NCI-H2196 treated with DMSO at 0.1 percent for 48 hours (cell line): ENCODE results near the gene TBX21.

Experiments used
- DNase-seq: peaks from one replicate; lab custom pipeline; 2025; ENCODE audit not compliant: unreplicated experiment; lab: John Stamatoyannopoulos, UW

The TBX21 gene

GRCh38 chr17:47712330-47713023 is 20.6 kb upstream of the TBX21 start:
- DNase-seq = no peak

- no peak for DNase-seq
These were observed 18.9 kb upstream of the TBX21 start for GRCh38 chr17:47713980-47714700.

- DNase-seq = no peak
These were observed 18.2 kb upstream of the TBX21 start for GRCh38 chr17:47714773-47715396.

- DNase-seq = no peak
These were observed 17.2 kb upstream of the TBX21 start for GRCh38 chr17:47715669-47716325.

GRCh38 chr17:47716375-47716774 is 16.7 kb upstream of the TBX21 start:
- DNase-seq = no peak

GRCh38 chr17:47717261-47717697 is 15.8 kb upstream of the TBX21 start:
- no peak for DNase-seq

- no peak for DNase-seq
These were observed 14.9 kb upstream of the TBX21 start for GRCh38 chr17:47717979-47718621.

GRCh38 chr17:47718634-47719405 is 14.2 kb upstream of the TBX21 start:
- DNase-seq = no peak

GRCh38 chr17:47719411-47720152 is 13.5 kb upstream of the TBX21 start:
- DNase-seq = no peak

GRCh38 chr17:47720196-47720595 is 12.8 kb upstream of the TBX21 start:
- DNase-seq = no peak

- no peak for DNase-seq
These were observed 12.1 kb upstream of the TBX21 start for GRCh38 chr17:47720754-47721533.

- DNase-seq = no peak
These were observed 11.3 kb upstream of the TBX21 start for GRCh38 chr17:47721725-47722124.

- DNase-seq = no peak
These were observed 8.3 kb upstream of the TBX21 start for GRCh38 chr17:47724705-47725104.

- DNase-seq = no peak
These were observed 7.5 kb upstream of the TBX21 start for GRCh38 chr17:47725446-47726111.

- DNase-seq = no peak
These were observed 6.0 kb upstream of the TBX21 start for GRCh38 chr17:47726796-47727703.

GRCh38 chr17:47727704-47728036 is 5.4 kb upstream of the TBX21 start:
- no peak for DNase-seq

- DNase-seq = no peak
These were observed 4.7 kb upstream of the TBX21 start for GRCh38 chr17:47728214-47728877.
